ENCODE measurements around the gene NOMO2. TPM values are rescaled to one million over a fixed set of nuclear protein-coding genes. Genes with fewer than 3 reads are reported as not detected.
A peak's percentile ranks its signal among the peaks of the same experiment; 100 is the strongest.
"Not testable (repeated sequence)": the region's sequence is repeated elsewhere in the genome, so short reads cannot be mapped to it uniquely, and the experiment has no call there.

The NOMO2 gene
- total RNA-seq, 2 experiments from 2014 or later: 77.2 to 122 TPM

DNA sequence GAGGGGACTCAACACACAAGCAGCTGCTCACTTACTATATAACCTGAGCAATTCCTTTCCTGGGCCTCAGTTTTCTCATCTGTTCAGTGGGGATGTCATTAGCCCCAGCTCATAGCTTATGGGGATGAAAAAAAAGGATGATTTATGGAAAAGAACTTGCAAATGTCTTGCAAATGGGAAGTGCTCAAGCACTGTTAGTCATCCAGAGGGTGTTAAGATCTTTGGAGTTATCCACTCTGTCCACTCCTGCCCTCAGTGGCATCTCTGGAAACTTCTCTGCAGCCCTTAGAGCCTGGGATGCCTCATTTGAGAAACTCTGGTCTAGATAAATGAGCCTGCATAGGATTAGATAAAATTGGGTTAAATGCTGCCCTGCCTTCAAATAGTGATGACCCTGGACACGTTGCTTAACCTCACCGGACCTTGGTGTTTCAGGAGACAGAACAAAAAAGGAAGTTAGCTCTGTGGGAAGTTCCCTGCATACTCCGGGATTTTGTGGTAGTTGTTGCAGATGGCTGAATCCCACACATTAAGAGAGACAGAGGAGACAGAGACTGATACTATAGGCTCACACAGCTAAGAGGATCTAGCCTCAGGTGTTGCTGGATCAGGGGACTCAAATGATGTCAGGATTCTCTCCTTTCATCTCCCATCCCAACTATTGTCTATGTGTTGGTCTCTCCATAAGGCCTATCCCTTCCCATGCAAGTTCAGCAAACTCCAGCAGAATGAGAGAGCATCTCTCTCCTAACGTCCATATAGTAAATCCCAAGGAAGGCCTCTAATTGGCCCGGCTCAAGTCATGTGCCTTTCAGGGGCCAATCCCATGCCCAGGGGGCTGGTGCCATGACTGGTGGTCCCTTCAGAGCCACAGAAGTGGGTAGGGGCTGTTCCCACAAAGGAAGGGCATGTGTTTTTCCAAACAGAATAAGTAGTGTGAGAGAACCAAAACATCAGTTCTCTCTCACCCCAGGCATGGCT is 25.0 kb upstream of the NOMO2 start:
- H3K4me3 Mint-ChIP-seq; H3K9me3 Mint-ChIP-seq; CTCF ChIA-PET; H3K27me3 Mint-ChIP-seq; POLR2A ChIA-PET; H3K36me3 Mint-ChIP-seq (ENCODE audit: low read depth); H3K4me1 Mint-ChIP-seq; H3K27ac Mint-ChIP-seq; DNase-seq: not testable (repeated sequence)

DNA sequence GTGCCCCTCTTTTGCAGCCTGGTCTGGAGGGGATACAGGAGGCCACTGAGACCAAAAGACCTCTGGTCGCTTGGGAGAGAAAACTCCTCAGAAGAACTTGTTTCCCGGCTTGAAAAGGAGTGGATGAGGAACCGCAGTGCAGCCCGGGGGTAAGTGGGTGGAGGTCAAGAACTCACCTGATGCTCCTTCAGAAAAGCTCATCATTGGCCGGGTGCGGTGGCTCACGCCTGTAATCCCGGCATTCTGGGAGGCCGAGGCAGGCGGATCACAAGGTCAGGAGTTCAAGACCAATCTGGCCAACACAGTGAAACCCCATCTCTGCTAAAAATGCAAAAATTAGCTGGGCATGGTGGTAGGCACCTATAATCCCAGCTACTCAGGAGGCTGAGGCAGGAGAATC is 23.9 kb upstream of the NOMO2 start:
- H3K27me3 Mint-ChIP-seq; H3K9me3 Mint-ChIP-seq; POLR2A ChIA-PET; H3K36me3 Mint-ChIP-seq (ENCODE audit: low read depth); H3K4me3 Mint-ChIP-seq; H3K27ac Mint-ChIP-seq; CTCF ChIA-PET; DNase-seq; H3K4me1 Mint-ChIP-seq: not testable (repeated sequence)

DNA sequence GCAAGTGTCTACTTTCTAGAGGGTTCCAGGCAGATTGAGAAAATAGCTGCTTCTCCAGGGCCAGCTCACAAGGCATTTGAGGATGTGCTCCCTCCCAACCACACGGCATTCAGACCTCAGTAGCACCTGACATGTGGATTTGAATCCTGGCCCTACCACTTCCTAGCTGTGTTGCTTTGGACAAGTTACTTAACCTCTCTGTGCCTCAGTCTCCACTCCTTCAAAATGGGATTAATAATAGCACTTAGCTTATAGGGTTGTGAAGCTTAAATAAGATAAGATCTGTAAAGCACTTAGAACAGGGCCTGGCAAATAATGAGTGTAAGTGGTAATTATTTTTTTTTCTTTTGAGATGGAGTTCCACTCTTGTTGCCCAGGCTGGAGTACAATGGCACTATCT is 21.0 kb upstream of the NOMO2 start:
- CTCF ChIA-PET: no interaction called here
- POLR2A ChIA-PET: no interaction called here
- DNase-seq: no peak
- no peaks in the 10 kb centered on the region for H3K4me1 Mint-ChIP-seq
- H3K4me3 Mint-ChIP-seq: no peak overlapping the region
- no peaks in the 10 kb centered on the region for H3K9me3 Mint-ChIP-seq
- H3K27me3 Mint-ChIP-seq: no peaks in the 10 kb centered on the region
- H3K36me3 Mint-ChIP-seq (ENCODE audit: low read depth): no peaks in the 10 kb centered on the region
- no peak overlapping the region for H3K27ac Mint-ChIP-seq

DNA sequence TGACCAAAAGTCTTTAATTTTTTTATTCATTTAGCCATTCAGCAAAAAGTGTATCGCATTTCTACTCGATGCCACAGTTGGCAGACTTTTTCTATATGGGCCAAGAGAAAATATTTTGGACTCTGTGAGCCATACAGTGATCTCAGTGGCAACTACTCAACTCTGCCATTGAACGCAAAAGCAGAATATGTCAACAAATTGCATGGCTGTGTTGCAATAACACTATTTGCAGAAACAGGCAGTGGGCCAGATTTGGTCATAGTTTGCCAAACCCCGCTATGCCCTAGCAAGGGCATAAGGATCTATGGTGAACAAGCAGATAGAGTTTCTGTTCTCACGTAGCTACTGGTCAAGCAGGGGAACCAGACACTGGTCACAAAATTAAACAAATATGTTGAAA is 18.5 kb upstream of the NOMO2 start:
- CTCF ChIA-PET; DNase-seq; H3K9me3 Mint-ChIP-seq; H3K4me1 Mint-ChIP-seq; POLR2A ChIA-PET; H3K4me3 Mint-ChIP-seq; H3K27me3 Mint-ChIP-seq; H3K27ac Mint-ChIP-seq; H3K36me3 Mint-ChIP-seq (ENCODE audit: low read depth): not testable (repeated sequence)

DNA sequence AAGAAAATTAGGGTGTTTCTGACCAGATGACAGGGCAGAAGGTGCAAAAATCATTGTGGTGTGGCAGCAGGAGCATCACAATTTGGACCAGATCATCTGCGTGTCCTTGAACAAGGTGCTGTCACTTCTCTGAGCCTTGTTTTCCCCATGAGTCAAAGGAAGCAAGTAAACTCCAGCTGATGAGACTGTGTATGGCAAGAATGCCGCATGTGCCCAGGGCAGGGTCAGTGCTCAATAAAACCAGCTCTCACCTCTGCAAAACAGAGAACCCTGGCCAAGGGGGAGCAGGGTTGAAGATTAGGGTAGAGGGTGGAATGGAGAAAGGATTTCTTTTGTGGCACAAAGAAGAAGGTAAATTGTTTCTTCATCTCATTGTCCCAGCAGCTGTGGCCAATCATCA is 17.4 kb upstream of the NOMO2 start:
- H3K4me1 Mint-ChIP-seq; DNase-seq; H3K36me3 Mint-ChIP-seq (ENCODE audit: low read depth); POLR2A ChIA-PET; CTCF ChIA-PET; H3K27me3 Mint-ChIP-seq; H3K27ac Mint-ChIP-seq; H3K9me3 Mint-ChIP-seq; H3K4me3 Mint-ChIP-seq: not testable (repeated sequence)

DNA sequence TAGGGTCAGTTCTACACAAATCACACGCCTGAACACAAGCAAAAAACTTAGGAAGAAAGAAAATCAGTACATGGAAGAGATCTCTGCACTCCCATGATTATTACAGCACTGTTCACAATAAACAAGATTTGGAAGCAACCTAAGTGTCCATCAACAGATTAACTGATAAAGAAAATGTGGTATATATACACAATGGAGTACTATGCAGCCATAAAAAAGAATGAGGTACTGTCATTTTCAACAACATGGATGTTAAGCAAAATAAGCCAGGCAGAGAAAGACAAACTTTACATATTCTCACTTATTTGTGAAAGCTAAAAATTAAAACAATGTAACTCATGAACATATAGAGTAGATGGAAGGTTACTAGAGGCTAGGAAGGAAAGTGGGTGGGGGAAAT is 16.0 kb upstream of the NOMO2 start:
- DNase-seq; H3K27ac Mint-ChIP-seq; H3K9me3 Mint-ChIP-seq; H3K27me3 Mint-ChIP-seq; CTCF ChIA-PET; POLR2A ChIA-PET; H3K4me1 Mint-ChIP-seq; H3K36me3 Mint-ChIP-seq (ENCODE audit: low read depth); H3K4me3 Mint-ChIP-seq: not testable (repeated sequence)

DNA sequence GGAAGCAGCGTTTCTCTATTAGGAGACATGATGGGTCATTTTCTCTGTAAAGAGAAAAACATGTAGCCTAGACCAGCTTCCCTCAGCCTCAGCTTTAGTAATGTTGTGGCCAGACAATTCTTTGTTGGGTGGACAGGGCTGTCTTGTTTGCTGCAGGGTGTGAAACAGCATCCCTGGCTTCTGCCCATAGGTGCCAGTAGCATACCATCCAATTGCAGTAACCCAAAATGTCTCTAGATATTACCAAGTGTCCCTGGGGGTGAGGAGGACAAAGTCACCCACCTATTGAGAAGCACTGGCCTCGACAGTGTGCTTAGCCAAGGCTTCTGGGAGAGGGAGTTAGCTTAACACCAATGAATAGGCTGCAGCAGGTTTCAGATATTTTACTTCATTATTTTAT is 14.0 kb upstream of the NOMO2 start:
- H3K27me3 Mint-ChIP-seq; CTCF ChIA-PET; H3K36me3 Mint-ChIP-seq (ENCODE audit: low read depth); H3K27ac Mint-ChIP-seq; H3K9me3 Mint-ChIP-seq; DNase-seq; POLR2A ChIA-PET; H3K4me1 Mint-ChIP-seq; H3K4me3 Mint-ChIP-seq: not testable (repeated sequence)

DNA sequence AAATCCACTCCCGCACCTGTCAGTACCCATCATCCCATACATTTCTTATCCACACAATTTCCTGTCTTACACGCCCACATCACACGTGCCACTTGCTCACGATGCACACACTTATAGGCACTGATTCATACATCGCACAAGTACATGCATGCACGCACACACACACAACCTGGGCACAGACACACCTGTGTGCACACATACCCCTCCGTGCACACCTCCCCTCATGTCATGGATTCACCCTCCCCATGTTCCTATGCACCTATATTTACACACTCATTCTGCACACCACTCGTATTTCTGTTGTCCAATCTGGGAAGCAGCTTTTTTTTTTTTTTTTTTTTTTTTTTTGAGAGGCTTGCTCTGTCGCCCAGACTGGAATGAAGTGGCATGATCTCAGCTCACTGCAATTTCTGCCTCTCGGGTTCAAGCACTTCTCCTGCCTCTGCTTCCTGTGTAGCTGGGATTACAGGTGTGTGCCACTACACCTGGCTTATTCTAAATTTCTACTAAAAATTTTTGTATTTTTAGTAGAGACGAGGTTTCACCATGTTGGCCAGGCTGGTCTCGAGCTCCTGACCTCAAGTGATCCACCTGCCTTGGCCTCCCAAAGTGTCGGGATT is 13.5 kb upstream of the NOMO2 start:
- DNase-seq; H3K27me3 Mint-ChIP-seq; H3K27ac Mint-ChIP-seq; H3K36me3 Mint-ChIP-seq (ENCODE audit: low read depth); POLR2A ChIA-PET; CTCF ChIA-PET; H3K4me3 Mint-ChIP-seq; H3K9me3 Mint-ChIP-seq; H3K4me1 Mint-ChIP-seq: not testable (repeated sequence)

DNA sequence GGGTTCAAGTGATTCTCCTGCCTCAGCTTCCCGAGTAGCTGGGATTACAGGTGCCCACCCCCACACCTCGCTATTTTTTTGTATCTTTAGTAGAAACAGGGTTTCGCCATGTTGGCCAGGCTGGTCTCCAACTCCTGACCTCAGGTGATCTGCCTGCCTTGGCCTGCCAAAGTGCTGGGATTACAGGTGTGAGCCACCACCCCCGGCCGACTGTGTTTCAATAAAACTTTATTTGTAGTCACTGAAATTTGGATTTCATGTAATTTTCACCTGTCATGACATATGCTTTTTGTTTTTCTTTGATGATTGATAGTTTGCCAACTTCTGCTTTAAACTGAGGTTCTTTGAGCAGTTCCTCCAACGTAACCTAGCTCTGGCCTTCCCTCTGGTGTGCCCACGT is 12.0 kb upstream of the NOMO2 start:
- H3K9me3 Mint-ChIP-seq; H3K4me3 Mint-ChIP-seq; H3K27ac Mint-ChIP-seq; DNase-seq; H3K36me3 Mint-ChIP-seq (ENCODE audit: low read depth); POLR2A ChIA-PET; H3K27me3 Mint-ChIP-seq; H3K4me1 Mint-ChIP-seq; CTCF ChIA-PET: not testable (repeated sequence)

DNA sequence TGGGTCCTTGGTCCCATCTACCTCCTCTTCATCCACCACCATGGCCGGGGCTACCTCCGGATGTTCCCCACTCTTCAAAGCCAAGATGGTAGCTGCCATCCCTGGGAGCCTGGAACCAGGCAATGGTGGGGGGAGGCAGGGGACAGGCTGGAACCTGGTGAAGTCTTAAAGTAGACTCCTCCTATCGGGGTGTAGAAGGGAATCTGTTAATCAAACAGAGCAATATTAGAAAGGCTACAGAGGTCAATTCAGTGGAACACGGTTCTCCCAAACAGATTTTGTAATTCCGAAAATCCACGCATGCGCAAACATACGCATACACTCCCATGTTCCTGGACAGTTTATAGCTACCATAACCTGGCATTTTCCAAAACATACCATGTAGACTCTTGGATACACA is 11.1 kb upstream of the NOMO2 start:
- DNase-seq; H3K36me3 Mint-ChIP-seq (ENCODE audit: low read depth); H3K9me3 Mint-ChIP-seq; H3K27me3 Mint-ChIP-seq; H3K4me3 Mint-ChIP-seq; H3K4me1 Mint-ChIP-seq; H3K27ac Mint-ChIP-seq; POLR2A ChIA-PET; CTCF ChIA-PET: not testable (repeated sequence)

DNA sequence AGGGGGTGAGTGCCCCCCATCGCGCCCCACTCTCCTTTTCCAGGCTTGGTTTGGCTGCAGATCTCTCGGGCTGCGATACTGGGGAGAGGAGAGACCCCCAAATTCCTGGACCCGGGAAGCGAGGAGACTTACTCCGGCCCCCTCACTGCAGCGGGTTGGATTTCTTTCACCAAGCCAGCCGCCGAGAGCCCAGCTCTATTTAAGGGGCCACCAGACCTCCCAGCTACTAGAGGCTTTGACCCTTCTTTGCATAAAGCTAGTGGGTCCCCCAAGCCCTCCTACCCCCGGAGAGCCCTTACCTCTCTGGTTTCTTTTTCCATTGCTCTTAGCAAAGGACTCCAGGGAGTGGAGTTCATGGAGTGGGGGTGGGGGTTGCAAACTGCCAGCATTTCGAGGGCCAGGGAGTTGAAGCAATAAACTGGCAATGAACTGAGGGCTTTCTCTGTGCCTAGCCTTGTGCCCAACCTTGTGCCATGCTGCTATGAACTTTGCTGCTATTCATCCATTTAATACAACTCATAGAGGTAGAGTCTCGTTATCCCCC is 9.5 kb upstream of the NOMO2 start:
- H3K27ac Mint-ChIP-seq; H3K27me3 Mint-ChIP-seq; CTCF ChIA-PET; POLR2A ChIA-PET; H3K4me1 Mint-ChIP-seq; DNase-seq; H3K4me3 Mint-ChIP-seq; H3K36me3 Mint-ChIP-seq (ENCODE audit: low read depth); H3K9me3 Mint-ChIP-seq: not testable (repeated sequence)

DNA sequence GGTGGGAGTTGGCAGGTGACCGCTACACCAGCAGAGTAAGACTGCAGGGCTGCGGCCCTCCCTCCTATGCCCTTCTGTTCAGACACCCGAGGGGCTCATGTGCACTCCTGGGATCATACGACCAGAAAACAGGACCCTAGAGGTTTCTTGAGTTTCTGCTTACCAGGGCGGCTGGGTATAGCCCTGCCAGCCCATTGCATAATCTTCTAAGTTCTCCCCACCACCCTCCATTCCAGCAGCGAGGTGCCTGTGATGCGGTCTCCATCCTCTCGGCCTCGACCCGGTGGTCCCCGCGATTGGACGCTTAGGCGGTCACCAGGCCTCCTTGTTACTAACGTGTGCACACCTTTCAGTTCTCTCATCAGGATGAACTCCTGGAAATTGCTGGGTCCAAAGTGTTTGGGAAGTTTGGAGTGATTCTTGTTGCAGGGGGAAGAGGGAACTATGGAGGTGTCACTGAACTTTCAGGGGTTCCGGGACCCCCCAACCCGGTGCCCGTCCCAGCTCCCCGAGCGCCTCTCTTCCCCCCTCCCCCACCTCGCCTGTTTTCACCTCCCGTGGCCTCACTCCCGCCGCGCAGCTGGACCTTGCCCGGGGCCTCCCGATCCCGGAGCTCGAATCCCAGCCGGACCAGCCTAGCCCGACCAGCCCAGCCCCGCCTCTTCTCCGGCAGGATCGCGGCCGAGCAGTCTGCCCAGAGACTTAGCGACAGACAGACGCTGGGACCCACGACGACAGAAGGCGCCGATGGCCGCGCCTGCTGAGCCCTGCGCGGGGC is 8.8 kb upstream of the NOMO2 start:
- H3K36me3 Mint-ChIP-seq (ENCODE audit: low read depth); H3K9me3 Mint-ChIP-seq; H3K4me1 Mint-ChIP-seq; DNase-seq; H3K27me3 Mint-ChIP-seq; POLR2A ChIA-PET; H3K27ac Mint-ChIP-seq; H3K4me3 Mint-ChIP-seq; CTCF ChIA-PET: not testable (repeated sequence)

DNA sequence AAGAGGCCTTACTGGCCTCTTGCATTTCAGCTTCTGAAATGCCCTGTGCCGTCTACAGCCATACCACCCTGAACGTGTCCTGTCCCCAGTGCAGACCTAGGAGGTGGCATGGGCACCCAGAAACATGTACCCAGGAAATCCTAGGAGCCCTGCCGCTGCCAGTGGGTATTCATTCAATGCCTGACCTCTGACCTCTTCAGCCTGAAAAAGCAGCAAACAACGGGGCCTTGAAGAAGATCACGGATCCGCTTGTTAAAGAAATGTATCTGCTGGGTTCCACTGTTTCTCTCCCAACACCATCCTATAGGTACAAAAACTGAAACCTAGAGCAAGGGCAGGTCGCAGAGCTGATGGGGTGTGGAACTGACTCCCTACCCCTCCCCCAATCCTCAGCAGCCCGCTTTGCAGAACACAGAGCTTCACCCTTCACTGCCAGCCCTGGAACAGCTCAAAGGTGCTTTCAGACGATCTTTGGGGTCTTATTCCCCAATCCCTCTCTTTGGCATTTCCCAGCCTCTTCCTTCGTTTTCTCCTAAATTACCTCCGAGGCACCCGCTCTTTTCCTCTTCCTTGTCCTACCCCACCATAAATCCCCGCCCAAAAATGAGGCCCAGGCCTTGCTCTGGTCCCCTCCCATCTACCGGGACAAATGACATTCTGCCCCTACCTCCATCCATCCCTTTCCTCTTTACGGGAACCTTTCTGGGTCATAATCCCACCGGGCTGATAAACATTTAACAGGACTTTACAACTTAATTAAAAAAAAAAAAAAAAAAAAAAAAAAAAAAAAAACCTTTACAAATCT is 1.3 kb downstream of the NOMO2 start:
- POLR2A ChIA-PET; H3K36me3 Mint-ChIP-seq (ENCODE audit: low read depth); H3K27me3 Mint-ChIP-seq; CTCF ChIA-PET; H3K9me3 Mint-ChIP-seq: not testable (repeated sequence)
- DNase-seq: peak; percentile 16
- Mint-ChIP-seq H3K4me1 (peaks cover 18% of the 10 kb centered on the region), H3K27ac (peak overlapping the region; percentile 73), H3K4me3 (peak overlapping the region; percentile 68)
